Gastrocnemius medialis (tissue), 4 donors: ENCODE data around the gene LCORL.

ENCODE experiments used
- CTCF ChIP-seq, 5 experiments: fragments of 450-650 bp in 3 of 5; fragments of 200-600 bp in 2 of 5; sonication (generic) in 2 of 5; IDR thresholded peaks in 4 of 5; conservative IDR thresholded peaks in 1 of 5; 1 replicate in 4 of 5; 2 replicates in 1 of 5; pipeline ENCODE4 v1.5.1; 2016 to 2019; ENCODE audit warnings: antibody characterized with exemption in 5 of 5, mild to moderate bottlenecking in 3 of 5, moderate library complexity in 3 of 5
- POLR2A ChIP-seq, 2 donors: fragments of 450-650 bp; IDR thresholded peaks; one replicate each; pipeline ENCODE4 v1.6.1; 2017; ENCODE audit warnings: antibody characterized with exemption in 2 of 2, mild to moderate bottlenecking in 2 of 2, moderate library complexity in 2 of 2

GRCh38 chr4:17957688-17958087, 63.9 kb downstream of the LCORL start:
- TF ChIP-seq POLR2A (IDR thresholded peaks at IDR 0.05), result no peak
- no peak for TF ChIP-seq CTCF (IDR thresholded peaks at IDR 0.05 in 4 of 5, conservative IDR thresholded peaks at IDR 0.05 in 1 of 5)
